A172 (cell line): Measurements from ENCODE around the gene SH3GL1. TPM values are rescaled to one million over a fixed set of nuclear protein-coding genes. Genes with fewer than 3 reads are reported as not detected.
"Not testable (repeated sequence)": the region's sequence is repeated elsewhere in the genome, so short reads cannot be mapped to it uniquely, and the experiment has no call there.

ENCODE experiments used
- DNase-seq: peaks from one replicate; pipeline ENCODE4 v3.0.0-alpha.2; 2015; ENCODE audit warnings: low spot score
- total RNA-seq: library from RNA; depleted of rRNA; stranded (reverse); fragments of >200 nt; shearing (Covaris generic); gene quantifications from 2 replicates; pipeline ENCODE4 v1.2.3, GENCODE V29; 2014

Gene SH3GL1
- total RNA-seq, 1 experiment from 2014 or later, result 94.0 TPM

DNA sequence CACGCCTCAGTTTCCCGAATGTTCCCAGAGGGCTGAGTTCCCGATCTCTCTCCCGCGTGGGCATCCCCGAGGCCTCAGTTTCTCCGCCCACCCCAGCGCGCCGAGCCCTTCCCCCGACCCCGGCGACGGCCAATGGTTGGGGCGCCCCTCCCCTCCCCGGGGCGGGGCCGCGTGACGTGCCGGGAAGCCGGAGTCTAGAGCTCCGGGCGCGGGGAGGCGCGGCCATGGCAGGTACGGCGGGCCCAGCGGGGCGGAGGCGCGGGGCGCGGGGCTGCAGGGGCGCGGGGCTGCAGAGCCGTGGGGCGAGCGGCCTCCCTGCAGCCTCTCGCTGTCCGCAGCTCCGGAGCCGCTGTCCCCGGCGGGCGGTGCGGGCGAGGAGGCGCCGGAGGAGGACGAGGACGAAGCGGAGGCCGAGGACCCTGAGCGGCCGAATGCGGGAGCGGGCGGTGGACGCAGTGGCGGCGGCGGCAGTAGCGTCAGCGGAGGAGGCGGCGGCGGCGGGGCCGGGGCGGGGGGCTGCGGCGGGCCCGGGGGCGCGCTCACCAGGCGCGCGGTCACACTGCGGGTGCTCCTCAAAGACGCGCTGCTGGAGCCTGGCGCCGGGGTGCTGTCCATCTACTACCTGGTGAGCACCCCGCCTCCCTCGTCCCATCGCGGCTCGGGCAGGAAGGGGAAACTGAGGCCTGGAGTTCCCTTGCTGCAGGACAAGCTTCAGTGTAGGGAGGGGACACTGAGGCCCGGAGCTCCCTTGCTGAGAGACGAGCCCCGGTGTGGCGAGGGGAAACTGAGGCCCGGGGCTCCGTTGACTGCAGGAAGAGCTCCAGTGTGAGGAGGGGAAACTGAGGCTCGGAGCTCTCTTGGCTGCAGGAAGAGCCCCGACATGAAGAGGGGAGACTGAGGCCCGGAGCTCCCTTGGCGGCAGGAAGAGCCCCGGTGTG lies 56.7 kb downstream of the SH3GL1 start, which contains the start of gene MPND:
TSS of gene MPND (plus strand) at position 193 of the 938 bp plus-strand sequence. CDS start at position 225, 32 bp downstream.
- no peak for DNase-seq

DNA sequence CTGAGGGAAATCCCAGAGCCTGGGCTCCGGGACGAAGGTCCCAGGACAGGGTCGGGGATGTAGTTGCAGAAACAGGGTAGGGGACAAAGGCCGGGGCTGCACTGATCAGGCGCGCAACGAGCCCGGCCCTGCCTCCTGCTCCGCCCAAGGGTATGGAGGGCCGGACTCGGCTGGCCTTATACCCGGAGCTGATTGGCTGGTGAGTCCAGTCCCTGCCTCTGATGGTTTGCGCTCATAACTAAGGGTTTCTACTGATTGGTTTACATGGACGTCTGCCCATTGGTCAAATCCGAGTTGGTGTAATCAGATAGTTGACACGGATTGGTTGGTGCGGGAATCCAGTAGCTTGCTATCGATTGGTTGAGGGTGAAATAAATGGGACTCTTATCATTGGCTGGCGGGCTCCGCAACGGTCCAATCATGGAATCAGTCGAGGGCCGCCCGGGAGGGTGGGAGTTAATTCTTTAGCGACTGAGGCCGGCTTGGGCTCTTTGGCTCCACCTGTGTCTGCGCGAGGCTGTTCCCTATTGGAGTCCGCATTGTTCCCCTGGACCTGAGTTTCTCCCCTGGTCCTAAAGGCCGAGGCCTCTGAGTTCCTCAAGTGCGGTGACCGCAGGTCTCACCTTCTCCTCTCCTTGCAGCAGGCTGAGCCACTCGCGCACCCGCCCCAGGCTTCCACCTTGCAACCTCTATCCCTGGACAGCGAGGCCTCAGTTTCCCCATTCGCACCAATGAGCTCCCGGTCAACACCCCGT lies 57.6 kb downstream of the SH3GL1 start:
- DNase-seq, result peak; percentile 100

DNA sequence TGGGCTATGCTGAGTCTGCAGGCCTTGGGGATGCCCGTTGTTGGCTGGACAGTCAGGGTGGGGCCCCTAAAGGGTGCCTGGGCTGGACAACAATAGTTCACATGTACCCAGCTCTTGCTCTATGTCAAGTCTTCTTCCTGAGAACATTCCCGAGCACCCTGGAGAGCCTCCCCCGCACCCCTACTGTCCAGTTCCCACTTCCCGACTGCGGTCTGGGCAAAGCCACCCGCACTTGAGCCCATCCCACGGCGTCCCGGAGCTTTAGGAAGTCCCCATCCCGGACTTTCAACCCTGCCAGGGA lies 58.1 kb downstream of the SH3GL1 start:
- DNase-seq, result no peak

DNA sequence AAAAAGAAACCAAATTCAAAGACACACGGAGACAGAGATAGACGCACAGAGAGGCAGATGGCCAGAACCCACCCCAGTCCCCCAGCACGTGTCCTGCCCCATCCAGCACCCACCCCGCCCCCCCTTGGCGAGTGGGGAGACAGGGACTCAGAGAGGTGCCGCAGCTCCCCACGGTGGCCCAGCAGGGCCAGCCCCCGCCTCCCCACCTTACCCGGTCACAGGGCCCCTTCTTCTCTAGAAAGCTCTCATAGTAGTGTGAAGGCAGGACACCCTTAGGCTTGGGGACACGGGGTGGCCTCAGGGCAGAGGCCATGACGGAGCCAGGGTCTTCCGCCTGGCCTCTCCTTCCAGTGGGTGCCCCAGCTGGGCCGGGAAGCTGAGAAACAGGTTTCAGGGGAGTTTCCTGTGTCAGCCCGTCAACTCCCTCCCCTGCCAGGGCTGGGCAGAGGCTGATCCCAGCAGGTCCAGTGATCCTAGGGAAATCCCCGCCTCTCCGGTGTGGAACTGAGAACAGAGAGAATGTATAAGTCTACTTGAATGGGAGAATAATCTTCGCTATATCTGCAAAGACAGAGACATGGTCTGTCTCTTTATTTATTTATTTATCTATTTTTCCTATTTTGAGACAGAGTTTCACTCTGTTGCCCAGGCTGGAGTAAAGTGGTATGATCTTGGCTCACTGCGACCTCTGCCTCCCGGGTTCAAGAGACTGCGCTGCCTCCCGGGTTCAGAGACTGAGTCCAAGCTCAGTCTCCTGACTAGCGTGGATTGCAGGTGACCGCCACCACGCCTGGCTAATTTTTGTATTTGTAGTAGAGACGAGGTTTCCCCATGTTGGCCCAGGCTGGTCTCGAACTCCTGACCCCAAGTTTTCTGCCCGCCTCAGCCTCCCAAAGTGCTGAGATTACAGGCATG lies 61.6 kb downstream of the SH3GL1 start, which contains the start of gene STAP2:
TSS of gene STAP2 (minus strand) at position 387 of the 915 bp plus-strand sequence. CDS start at position 313, 74 bp downstream.
- DNase-seq, result peak; percentile 59

DNA sequence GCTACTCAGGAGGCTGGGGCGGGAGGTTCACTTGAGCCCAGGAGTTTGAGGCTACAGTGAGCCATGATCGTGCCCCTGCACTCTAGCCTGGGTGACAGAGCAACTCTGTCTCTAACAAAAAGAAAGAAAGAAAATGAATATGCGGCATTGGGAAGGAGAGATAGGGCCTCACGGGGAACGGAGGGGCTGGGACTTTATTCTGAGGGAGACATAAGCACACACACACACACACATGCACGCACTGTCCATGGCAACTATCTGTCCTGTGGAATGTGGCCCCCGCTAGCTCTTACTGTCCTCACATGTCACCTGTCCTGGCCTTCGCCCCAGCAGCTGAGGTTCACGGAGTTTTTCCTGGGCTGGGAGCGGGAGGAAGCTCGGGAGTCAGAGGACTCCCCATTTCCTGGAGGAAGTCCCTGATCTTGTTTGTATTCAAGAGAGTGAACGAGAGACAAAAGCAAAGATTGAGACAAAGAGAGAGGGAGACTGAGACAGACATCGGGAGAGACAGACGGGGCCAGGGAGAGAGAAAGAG lies 62.4 kb downstream of the SH3GL1 start:
- DNase-seq, result peak; percentile 29

DNA sequence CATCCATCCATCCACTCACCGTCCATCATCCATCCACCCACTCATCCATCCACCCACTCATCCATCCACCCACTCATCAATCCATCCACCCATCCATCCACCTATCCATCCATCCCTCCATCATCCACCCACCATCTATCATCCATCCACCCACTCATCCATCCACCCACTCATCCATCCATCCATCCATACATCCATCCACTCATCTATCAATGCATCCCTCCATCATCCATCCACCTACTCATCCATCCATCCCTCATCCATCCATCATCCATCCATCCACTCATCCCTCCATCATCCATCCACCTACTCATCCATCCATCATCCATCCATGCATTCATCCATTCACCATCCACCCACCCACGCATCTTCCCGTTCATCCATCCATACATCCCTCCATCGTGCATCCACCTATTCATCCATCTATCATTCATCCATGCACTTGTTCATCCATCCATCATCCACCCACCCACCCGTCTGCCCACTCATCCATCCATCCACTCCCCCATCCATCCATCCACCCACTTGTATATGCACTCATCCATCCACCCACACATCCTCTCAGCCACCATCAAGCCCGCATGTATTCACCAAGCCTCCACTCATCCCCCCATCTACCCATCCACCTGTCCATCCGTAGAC lies 65.3 kb downstream of the SH3GL1 start:
- no peak for DNase-seq

DNA sequence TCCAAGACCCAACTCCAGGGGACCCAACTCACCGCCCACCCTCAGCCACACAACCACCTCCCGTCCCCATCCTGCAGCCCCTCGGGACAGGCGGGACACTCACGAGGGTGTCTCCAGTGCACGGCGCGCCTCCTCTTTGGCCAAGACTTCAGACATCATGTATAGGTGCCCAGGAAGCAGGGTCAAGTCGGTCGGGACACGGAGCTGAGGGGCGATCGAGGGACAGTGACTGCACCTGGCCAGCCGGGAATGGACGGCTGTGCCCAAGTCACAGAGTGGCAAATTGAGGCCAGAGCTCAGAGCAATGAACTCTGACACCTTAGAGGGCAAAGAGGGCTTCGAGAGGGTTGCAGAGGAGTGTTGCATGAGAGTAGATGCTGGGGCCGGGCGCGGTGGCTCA lies 70.5 kb downstream of the SH3GL1 start:
- DNase-seq, result no peak

DNA sequence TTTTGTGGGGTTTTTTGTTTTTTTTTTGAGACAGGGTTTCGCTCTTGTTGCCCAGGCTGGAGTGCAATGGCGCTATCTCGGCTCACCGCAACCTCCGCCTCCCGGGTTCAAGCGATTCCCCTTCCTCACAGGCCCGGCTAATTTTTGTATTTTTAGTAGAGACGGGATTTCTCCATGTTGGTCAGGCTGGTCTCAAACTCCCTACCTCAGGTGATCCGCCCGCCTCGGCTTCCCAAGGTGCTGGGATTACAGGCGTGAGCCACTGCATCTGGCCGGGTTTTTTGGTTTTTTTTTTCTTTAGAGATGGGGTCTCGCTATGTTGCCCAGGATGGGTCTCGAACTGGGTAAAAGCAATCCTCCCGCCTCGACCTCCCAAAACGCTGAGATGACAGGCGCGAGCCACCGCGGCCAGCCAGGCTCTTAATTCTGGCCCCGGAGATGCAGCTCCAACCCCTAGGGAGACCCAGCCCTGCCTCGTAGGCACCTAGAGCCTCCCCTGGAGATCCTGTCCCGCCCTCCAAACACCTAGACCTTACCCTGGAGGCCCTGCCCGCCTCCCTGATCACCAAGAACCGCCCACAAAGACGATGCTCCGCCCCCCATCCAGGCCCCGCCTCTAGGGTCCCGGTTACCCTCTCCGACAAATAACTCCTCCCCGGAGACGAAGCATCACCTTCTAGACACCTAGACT lies 71.2 kb downstream of the SH3GL1 start:
- DNase-seq, result not testable (repeated sequence)

DNA sequence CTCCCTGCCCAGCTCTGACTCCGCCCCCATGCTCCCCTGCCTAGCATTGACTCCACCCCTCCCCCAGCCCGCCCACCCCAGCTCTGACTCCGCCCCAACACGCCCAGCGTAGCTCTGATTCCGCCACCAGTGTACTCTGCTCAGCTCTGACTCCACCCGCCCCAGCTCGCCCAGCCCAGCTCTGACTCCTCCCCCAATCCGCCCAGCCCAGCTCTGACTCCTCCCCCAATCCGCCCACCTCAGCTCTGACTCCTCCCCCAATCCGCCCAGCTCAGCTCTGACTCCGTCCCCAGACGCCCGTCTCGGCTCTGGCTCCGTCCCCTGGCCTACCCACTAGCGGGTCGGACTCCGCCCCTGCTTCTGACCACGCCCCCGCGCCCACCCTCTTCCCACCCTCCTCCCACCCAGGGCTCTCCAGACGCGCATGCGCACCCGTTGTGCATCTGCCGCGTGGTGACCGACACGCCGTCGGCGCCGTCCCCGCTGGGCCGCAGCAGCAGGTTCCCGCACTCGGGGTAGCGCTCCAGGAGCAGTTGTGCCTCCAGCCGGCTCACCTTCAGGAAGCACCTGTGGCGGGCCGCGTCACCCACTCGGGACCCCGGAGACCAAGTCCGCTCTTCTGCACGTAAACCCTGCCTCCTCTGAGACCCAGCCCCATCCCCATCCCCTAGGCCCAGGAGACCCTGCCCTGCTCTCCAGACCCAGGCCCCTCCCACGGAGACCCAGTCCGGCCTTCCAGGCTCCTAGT lies 71.9 kb downstream of the SH3GL1 start:
- peak; percentile 19 for DNase-seq

DNA sequence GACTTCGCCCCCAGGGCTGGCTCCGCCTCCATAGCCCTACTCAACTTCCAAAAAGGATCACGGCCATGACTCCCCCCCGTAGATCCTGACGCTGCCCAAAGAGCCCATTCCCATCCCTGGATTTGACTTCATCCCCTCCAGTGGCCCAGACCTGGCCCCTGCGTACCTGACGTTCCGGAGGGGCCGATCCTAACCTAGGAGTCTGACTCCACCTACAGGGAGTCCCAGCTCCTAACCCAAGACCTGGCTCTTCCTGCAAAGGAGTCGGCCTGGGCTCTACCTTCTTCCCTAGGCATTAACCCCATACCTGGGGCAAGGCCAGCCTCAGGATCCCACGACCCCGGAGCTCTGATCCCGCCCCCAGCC lies 72.5 kb downstream of the SH3GL1 start:
- DNase-seq, result no peak

DNA sequence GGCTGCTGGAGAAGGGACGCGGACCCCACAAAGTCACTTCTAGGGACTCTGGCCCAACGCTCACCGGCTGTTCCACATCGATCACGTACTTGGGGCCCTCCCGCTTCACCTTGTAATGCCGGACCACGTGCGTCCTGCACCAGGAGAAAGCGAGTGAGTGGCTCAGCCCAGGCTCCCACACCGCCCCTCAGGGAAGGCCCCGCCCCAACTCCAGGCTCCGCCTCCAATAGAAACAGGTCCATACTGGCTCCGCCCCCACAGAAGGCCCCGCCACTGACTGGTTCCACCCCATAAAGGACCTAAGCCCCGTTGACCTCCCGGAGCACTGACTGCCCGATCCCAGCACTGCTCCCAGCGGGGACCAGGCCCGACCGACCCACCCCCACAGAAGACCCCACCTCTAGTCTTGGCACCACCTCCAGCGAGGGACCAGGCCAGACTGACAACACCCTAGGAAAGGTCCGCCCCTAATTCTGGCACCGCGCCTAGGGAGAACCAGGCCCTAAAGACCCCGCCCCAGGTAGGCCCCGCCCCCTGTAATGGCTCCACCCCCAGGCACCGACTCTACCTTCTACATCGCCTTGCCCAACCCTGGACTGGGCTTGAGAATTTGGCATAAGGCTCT lies 73.0 kb downstream of the SH3GL1 start:
- DNase-seq, result peak; percentile 25

DNA sequence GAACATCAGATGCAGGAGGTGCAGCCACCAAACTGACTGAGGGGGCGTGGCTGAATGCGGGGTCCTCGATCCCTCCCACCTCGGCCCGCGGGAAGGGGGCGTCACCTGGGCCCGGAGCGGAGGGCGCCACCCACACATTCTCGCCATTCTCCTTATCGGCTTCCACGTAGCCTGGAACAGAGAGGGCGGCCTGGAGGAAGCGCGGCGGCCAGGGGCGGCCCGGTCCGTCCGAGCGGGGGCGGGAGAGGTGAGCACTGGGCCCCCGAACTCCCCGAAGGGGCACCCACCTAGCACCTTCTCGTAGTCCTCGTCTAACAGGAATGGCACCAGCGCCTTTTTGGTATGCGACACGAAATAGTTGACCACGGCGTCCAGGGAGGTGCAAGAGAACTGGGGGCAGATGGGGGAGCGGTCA lies 73.5 kb downstream of the SH3GL1 start:
- DNase-seq, result no peak

DNA sequence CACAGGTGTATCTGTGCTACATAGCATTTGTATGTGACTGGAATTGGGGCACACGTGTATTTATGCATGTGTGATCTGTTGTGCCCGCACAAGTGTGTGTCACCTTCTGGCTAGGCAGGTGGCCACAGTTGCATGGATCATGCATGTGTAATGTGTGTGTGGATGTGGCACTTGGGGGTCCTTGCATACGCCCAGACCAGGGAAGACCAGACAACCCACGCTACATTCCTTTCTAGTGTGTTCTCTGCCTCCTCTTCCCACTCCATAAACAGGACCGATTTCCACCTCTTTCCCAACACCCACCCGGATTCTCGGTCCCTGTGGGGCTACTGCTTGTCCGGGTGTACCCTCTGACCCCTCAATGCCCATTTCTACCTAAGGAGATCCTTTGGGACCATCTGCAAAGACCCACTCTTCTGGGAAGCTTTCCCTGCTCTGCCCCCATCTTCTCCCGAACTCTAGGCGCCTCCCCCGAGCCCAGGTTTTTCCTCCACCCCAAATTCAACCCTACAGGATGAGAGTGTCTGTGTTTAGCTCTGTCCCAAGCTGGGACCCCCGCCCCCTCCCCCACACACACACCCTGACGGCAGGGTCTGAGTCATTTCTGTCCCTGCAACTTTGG lies 74.0 kb downstream of the SH3GL1 start:
- no peak for DNase-seq

DNA sequence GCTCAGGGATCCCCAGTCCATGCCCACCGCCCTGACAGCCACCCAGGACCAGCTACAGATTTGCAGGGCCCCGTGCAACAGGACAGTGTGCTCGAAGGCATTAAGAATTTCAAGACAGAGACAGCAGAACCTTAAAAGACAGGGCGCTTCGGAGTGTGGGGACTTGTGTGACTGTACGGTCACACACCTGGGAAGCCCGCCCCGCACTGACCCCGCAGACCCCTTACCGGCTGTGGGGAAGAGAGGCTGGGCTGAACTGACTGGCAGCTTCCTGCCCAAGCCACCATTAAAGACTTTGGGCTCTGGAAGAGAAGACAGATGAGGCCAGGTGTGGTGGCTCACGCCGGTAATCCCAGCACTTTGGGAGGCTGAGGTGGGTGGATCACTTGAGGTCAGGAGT lies 76.1 kb downstream of the SH3GL1 start:
- DNase-seq, result no peak

DNA sequence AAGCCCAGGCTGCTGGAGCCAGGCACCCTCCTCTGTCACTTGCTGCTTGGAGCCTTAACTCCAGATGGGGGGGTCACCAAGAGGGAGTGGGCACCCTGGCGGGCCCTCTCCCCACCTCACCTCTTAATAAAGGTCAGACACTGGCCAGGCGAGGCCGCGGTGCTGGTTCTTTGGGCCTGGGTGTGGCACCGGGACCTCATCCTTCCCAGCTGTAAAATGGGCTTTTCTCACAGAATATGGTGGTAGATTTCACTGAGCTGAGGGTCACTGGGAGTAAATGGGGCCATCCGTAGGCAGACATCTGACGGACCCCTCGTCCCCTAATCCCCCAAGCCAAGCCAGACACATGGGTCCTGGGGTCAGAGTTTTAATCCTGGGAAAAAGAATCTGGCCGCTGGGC lies 76.7 kb downstream of the SH3GL1 start:
- no peak for DNase-seq

DNA sequence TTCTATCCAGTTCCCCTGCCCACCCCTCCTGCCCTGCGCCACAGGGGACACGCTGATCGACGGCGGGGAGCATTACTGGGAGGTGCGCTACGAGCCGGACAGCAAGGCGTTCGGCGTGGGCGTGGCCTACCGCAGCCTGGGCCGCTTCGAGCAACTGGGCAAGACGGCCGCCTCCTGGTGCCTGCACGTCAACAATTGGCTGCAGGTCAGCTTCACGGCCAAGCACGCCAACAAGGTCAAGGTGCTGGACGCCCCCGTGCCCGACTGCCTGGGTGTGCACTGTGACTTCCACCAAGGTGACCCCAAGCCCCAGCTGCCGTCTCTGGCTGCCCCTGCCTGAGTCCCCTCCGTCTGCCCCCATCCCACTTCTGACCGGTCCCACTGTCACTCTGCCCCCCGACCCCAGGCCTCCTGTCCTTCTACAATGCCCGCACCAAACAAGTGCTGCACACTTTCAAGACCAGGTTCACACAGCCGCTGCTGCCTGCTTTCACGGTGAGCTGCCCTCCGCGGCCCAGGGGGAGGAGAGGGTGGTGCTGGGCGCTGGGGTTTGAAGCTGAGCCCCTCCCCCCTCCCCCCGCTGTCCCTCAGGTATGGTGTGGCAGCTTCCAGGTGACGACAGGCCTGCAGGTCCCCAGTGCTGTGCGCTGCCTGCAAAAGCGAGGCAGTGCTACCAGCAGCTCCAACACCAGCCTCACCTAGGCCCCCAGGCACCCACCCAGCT lies 77.2 kb downstream of the SH3GL1 start:
- DNase-seq, result no peak

DNA sequence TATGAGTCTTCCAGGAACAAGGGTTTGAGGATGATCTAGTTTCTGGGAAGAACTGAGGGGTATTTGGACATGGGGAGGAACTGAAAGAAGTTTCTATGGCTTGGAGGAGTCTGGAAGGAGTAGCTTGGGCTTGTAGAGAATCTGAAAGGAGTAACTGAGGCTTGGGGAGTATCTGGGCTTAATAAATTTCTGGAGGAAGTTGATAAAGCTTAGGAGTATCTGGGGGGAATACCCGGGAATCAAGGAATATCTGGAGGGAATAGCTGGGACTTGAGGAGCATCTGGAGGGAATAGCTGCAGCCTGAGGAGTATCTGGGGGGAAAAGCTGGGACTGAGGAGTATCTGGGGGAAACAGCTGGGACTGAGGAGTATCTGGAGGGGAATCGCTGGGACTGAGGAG lies 79.9 kb downstream of the SH3GL1 start:
- no peak for DNase-seq
